Caco-2 (cell line): ENCODE measurements around the gene RPS6KA3. TPM values are rescaled to one million over a fixed set of nuclear protein-coding genes. Genes with fewer than 3 reads are reported as not detected.

Experiments used
- BruUV-seq: library from RNA; stranded (reverse); fragments of 400-500 nt; replicated peaks from 2 replicates; lab custom pipeline; 2021; lab: Mats Ljungman, UMichigan
- CTCF ChIA-PET: fragments of 300-600 bp; sonication (Branson Sonifier 250); formaldehyde crosslinking; loops from one replicate; lab custom pipeline; 2022; ENCODE audit warnings: antibody characterized with exemption; lab: Charles Lee
- POLR2A ChIA-PET: fragments of 300-600 bp; sonication (Branson Sonifier 250); formaldehyde crosslinking; loops from one replicate; lab custom pipeline; 2022; ENCODE audit warnings: antibody characterized with exemption; lab: Charles Lee
- DNase-seq, 2 experiments: peaks; one replicate each; pipeline versions ENCODE4 v3.0.0 to v3.0.0-alpha.2; 2020 to 2022
- H3K27me3 ChIP-seq: replicated peaks from 2 replicates; pipeline ENCODE4 v1.6.0; 2011; ENCODE audit warnings: low read length; ENCODE audit not compliant: control insufficient read depth, insufficient read depth
- H3K36me3 ChIP-seq: 2 replicates; pipeline ENCODE4 v1.5.1; 2011; ENCODE audit warnings: low read length; ENCODE audit not compliant: control insufficient read depth, insufficient read depth
- H3K4me1 ChIP-seq: fragments of 250-450 bp; sonication (Bioruptor Pico); 2 replicates; pipeline ENCODE4 v1.5.1; 2020; ENCODE audit warnings: mild to moderate bottlenecking
- H3K4me3 ChIP-seq: 2 replicates; pipeline ENCODE4 v1.5.1; 2011; ENCODE audit warnings: low read depth, mild to moderate bottlenecking, control low read depth, low read length
- H3K9me3 ChIP-seq: fragments of 250-450 bp; sonication (Bioruptor Pico); 2 replicates; pipeline ENCODE4 v1.5.1; 2020; ENCODE audit warnings: mild to moderate bottlenecking, moderate library complexity
- H3K27ac Mint-ChIP-seq: one replicate; pipeline ENCODE4 v1.8.0; 2022; ENCODE audit warnings: mixed read lengths; ENCODE audit not compliant: unreplicated experiment
- H3K27me3 Mint-ChIP-seq: one replicate; pipeline ENCODE4 v1.8.0; 2022; ENCODE audit warnings: mixed read lengths; ENCODE audit not compliant: insufficient read depth, unreplicated experiment
- H3K36me3 Mint-ChIP-seq: one replicate; pipeline ENCODE4 v1.8.0; 2022; ENCODE audit warnings: mild to moderate bottlenecking, mixed read lengths; ENCODE audit not compliant: insufficient read depth, unreplicated experiment
- H3K4me1 Mint-ChIP-seq: one replicate; pipeline ENCODE4 v1.8.0; 2022; ENCODE audit warnings: low read depth, mixed read lengths; ENCODE audit not compliant: unreplicated experiment
- H3K4me3 Mint-ChIP-seq: one replicate; pipeline ENCODE4 v1.8.0; 2022; ENCODE audit warnings: mild to moderate bottlenecking, moderate library complexity, mixed read lengths; ENCODE audit not compliant: unreplicated experiment
- H3K9me3 Mint-ChIP-seq: one replicate; pipeline ENCODE4 v1.8.0; 2022; ENCODE audit warnings: mixed read lengths; ENCODE audit not compliant: unreplicated experiment
- CTCF ChIP-seq, 2 experiments: fragments of 200-600 bp in 1 of 2; IDR thresholded peaks; 1 replicate in 1 of 2; 2 replicates in 1 of 2; pipeline versions ENCODE4 v1.5.1 to v1.8.0; 2011 to 2022; ENCODE audit warnings: antibody characterized with exemption in 1 of 2, control low read depth in 1 of 2, inconsistent platforms in 1 of 2, low read depth in 1 of 2, low read length in 1 of 2, mild to moderate bottlenecking in 1 of 2, moderate library complexity in 1 of 2; ENCODE audit not compliant: insufficient read depth in 1 of 2, severe bottlenecking in 1 of 2, unreplicated experiment in 1 of 2
- intact Hi-C: fragments of 100-400 bp; cut with micrococcal nuclease; formaldehyde crosslinking; loops from one replicate; pipeline ENCODE4 v1.10.0; 2022; ENCODE audit not compliant: unreplicated experiment
- total RNA-seq: library from RNA; stranded (reverse); gene quantifications from 2 replicates; pipeline ENCODE4 v1.2.3, GENCODE V29; 2022

The RPS6KA3 gene
- total RNA-seq, 1 experiment from 2014 or later, result 104 TPM

- Mint-ChIP-seq H3K27me3 (no peaks in the 10 kb centered on the region), H3K4me1 (peaks cover 20% of the 10 kb centered on the region), H3K4me3 (no peak overlapping the region), H3K36me3 (peaks cover 64% of the 10 kb centered on the region), H3K27ac (no peak overlapping the region), H3K9me3 (no peaks in the 10 kb centered on the region)
- Histone ChIP-seq H3K27me3 (no peaks in the 10 kb centered on the region), H3K4me3 (no peak overlapping the region), H3K36me3 (no peaks in the 10 kb centered on the region), H3K9me3 (no peaks in the 10 kb centered on the region), H3K4me1 (peaks cover 8% of the 10 kb centered on the region; the same call in 1 of the 2 replicates)
- intact Hi-C loops, result no loop called here
- POLR2A ChIA-PET, result no interaction called here
- CTCF ChIA-PET, result no interaction called here
- BruUV-seq, result no TSS peak
- TF ChIP-seq CTCF (IDR thresholded peaks at IDR 0.05; ENCODE audit: insufficient read depth in 1 of 2, low read depth in 1 of 2, low read length in 1 of 2, severe bottlenecking in 1 of 2, unreplicated experiment in 1 of 2), result peak in 1 of 2 experiments; percentile 6
- DNase-seq, result no peak
Measured at GRCh38 chrX:20228245-20228644, 38.5 kb downstream of the RPS6KA3 start.

DNA sequence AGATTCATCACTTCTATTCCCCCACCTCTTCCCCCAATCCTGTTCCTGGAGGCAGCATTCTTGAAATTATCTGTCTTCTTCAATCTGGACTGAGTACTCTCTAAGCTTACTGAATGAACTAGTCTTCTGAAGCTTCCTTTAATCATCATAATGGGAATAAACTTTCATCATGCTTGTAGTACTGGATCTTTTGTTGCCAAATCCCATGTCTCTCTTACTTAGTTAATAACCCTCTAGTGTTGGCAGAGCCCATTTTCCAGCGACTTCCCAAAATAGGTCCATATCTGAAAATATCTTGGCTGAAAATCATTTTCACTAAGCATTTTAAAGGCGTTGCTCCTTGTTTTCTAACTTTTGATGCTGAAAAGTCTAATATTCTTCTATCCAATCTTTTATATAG lies 39.6 kb downstream of the RPS6KA3 start:
- POLR2A ChIA-PET, result no interaction called here

DNA sequence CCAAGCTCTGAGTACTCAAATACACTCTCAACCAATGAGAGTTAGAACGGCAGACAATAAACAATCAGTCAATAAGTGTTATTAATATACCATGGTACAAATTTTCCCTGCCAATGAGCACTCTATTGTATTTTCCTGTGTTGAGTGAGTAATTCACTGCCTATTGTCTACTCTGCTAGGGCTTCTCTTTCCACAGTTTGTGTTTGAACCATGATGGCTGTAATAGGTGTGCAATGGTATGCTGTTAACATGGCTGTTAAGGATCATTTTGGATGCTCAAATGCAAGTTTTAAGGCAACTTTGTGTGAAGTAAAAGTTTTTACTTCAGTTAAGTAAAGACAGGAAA lies 41.2 kb downstream of the RPS6KA3 start:
- Mint-ChIP-seq H3K9me3 (no peaks in the 10 kb centered on the region), H3K4me1 (peaks cover 26% of the 10 kb centered on the region), H3K4me3 (no peak overlapping the region), H3K27ac (no peak overlapping the region), H3K36me3 (peaks cover 46% of the 10 kb centered on the region), H3K27me3 (no peaks in the 10 kb centered on the region)
- intact Hi-C loops, result no loop called here
- Histone ChIP-seq H3K4me1 (peaks cover 28% of the 10 kb centered on the region), H3K9me3 (no peaks in the 10 kb centered on the region), H3K4me3 (no peak overlapping the region), H3K36me3 (no peaks in the 10 kb centered on the region), H3K27me3 (no peaks in the 10 kb centered on the region)
- POLR2A ChIA-PET, result no interaction called here
- no peak for TF ChIP-seq CTCF (IDR thresholded peaks at IDR 0.05; ENCODE audit: insufficient read depth in 1 of 2, low read depth in 1 of 2, low read length in 1 of 2, severe bottlenecking in 1 of 2, unreplicated experiment in 1 of 2)
- no peak for DNase-seq
- no TSS peak for BruUV-seq
- CTCF ChIA-PET, result no interaction called here

More for the DNA sequence above, 39.6 kb downstream of the RPS6KA3 start:
- intact Hi-C loops, result no loop called here
- Histone ChIP-seq H3K4me3 (no peak overlapping the region), H3K9me3 (no peaks in the 10 kb centered on the region), H3K36me3 (no peaks in the 10 kb centered on the region), H3K27me3 (no peaks in the 10 kb centered on the region), H3K4me1 (peaks cover 20% of the 10 kb centered on the region)
- H3K4me1 Mint-ChIP-seq, result peaks cover 22% of the 10 kb centered on the region
- no peak for DNase-seq
- CTCF ChIA-PET, result no interaction called here
- no peak overlapping the region for H3K4me3 Mint-ChIP-seq
- no peaks in the 10 kb centered on the region for H3K27me3 Mint-ChIP-seq
- H3K27ac Mint-ChIP-seq, result no peak overlapping the region
- H3K36me3 Mint-ChIP-seq, result peaks cover 53% of the 10 kb centered on the region
- no peaks in the 10 kb centered on the region for H3K9me3 Mint-ChIP-seq
- TF ChIP-seq CTCF (IDR thresholded peaks at IDR 0.05; ENCODE audit: insufficient read depth in 1 of 2, low read depth in 1 of 2, low read length in 1 of 2, severe bottlenecking in 1 of 2, unreplicated experiment in 1 of 2), result no peak
- no TSS peak for BruUV-seq
